ENCODE measurements around the gene TPPP2.
"Not testable (repeated sequence)": the region's sequence is repeated elsewhere in the genome, so short reads cannot be mapped to it uniquely, and the experiment has no call there.

Gene TPPP2

DNA sequence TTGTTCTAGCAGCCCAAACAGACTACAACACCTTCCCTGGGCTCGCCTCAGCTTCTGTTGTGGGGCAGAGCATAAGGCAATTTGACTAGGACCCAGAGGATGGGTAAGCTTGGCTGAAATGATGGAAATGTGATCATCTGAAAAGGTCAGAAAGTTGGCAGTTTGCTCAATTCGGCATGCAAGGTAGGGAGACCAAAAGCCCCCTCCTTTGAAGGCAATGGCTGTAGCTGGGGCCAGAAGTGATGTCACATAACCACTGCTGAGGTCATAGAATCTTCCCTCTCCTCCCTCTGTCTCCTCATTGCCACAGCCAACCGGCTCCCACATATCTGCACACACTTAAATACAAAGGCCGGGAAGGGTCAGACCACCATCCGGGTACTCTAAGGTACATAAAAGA, at the start of gene TPPP2:
TPPP2 (plus strand) TSS at position 301 of the 400 bp plus-strand sequence. CDS start 365 bp downstream, outside the sequence.
- DNase-seq (ENCODE audit: low read depth in 1 of 2, low spot score in 1 of 2) = no peak

DNA sequence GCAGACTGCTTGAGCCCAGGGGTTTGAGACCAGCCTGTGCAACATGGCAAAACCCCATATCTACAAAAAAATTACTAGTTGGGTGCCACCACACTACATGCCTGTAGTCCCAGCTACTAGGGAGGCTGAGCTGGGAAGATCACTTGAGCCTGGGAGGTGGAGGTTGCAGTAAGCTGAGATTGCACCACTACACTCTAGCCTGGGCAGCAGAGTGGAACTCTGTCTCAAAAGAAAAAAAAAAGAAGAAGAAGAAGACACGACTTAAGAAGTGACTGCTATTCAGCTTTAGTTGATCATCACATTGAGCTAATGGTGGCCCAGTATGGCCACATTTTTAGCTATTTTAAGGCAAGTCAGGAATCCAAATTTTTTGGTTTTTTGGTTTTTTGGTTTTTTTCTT, 49.1 kb upstream of the TPPP2 start:
- no peak for DNase-seq (ENCODE audit: low read depth in 1 of 2, low spot score in 1 of 2)

DNA sequence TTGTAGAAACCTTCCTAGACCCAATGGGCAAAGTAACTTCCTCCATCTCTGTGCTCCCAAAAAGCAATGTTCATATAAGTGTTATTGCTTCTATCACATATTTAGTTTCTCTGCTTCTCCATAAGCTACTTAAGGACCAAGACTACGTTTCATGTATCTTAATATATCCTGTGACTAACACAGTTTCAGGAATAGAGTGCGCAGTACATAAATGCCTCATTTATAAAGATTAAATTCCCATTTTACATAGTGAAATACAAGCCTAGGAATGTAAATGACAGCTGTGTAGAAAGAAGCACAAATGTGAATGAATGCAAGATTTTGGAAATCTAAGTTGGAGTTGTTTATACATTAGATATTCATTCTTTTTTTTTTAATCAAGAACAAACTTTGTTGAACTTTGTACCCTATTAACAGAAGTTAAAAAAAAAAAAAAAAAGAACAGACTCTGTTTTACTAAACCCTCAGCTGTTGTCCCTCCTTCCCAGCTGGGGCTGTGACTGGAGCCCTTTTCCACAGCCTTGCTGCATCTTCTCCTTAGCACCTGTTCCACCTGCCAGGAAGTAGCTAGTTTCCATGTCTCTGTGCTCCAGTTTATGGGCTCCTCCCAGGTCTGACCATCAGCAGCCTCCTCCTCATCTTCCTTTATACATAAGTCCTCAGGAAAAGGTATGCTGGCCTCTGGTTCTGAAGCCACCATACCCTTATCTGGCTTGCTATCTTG, 47.2 kb upstream of the TPPP2 start:
- no peak for DNase-seq (ENCODE audit: low read depth in 1 of 2, low spot score in 1 of 2)

DNA sequence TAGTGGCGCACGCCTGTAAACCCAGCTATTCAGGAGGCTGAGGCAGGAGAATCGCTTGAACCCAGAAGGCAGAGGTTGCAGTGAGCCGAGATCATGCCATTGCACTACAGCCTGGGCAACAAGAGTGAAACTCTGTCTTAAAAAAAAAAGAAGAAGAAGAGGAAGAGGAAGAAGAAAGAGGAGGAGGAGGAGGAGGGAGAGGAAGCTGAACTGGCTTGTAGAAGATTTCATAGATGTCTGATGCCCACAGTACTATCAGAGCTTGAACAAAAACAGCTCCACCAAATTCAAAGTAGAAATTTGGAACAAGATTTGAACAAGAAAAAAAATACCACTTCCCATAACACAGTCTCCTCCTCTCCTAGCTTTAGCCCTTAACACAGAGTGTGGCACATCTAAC, 44.4 kb upstream of the TPPP2 start:
- DNase-seq (ENCODE audit: low read depth in 1 of 2, low spot score in 1 of 2) = not testable (repeated sequence)

DNA sequence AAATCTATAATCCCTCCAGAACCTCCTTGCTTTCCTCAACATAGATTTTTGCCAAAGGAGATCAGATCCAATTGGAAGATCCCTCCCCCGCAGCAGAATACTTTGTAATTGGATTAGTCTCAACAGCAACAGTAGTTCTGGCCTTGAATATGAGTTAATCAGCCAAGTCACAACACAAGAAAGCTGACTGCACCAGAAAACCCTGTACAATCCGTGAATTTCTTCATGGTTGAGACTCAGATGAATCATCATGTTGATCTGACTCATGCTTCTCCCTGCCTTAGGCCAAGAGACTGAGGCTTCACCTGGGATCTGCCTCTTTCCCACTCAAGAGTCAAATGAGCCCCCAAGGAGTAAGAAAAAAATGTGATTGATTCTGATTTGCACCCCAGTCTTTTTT, 43.2 kb upstream of the TPPP2 start:
- no peak for DNase-seq (ENCODE audit: low read depth in 1 of 2, low spot score in 1 of 2)

DNA sequence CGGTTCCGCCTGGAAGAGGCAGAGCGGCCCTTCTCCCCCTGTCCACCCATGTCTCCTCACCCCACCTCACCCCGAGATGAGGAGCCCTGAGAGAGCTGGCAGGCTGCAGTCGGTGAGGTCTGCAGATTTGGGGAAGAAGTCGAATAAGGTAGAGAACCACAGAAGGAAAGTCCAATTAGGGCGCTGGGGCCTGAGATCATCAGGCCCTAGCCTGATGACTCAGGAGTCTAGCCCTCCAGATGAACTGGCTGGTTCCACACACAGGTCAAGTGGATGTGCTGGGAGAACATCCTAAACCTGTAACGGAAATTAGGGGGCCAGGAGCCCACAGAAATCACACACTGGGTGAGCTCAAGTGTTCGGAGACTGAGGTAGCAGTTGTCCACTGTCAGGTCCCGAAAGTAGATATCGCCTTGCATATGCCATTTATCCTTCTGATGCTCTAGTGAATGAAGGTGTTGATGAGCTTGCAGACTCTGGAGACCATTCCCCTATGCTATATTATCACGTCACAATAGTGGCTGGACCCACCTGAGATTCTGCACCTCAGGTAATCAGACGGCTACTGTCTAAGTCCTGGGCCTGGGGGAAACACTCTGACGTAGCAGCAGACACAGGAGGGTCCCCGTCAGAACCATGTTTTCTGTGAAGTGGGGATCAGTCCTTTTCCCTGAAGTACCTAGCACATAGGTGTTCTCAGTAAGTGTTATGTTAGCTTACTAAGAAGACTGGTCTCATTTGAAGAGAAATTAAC, 41.1 kb upstream of the TPPP2 start:
- no peak for DNase-seq (ENCODE audit: low read depth in 1 of 2, low spot score in 1 of 2)

DNA sequence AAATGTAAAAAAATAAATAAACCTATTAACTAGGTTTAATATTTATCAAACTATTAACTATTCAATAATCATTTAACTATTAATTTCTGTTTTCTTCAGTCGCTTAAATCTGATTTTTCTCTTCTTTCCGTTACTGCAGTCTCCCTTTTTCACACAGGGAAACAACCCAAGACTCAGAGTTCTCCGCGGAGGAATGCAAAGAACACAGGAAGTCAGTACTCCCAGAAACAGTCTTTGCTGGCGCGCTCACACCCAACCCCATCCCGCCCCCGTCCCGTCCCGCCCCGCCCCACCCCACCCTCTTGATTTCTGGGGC, 40.6 kb upstream of the TPPP2 start:
- DNase-seq (ENCODE audit: low read depth in 1 of 2, low spot score in 1 of 2) = no peak

DNA sequence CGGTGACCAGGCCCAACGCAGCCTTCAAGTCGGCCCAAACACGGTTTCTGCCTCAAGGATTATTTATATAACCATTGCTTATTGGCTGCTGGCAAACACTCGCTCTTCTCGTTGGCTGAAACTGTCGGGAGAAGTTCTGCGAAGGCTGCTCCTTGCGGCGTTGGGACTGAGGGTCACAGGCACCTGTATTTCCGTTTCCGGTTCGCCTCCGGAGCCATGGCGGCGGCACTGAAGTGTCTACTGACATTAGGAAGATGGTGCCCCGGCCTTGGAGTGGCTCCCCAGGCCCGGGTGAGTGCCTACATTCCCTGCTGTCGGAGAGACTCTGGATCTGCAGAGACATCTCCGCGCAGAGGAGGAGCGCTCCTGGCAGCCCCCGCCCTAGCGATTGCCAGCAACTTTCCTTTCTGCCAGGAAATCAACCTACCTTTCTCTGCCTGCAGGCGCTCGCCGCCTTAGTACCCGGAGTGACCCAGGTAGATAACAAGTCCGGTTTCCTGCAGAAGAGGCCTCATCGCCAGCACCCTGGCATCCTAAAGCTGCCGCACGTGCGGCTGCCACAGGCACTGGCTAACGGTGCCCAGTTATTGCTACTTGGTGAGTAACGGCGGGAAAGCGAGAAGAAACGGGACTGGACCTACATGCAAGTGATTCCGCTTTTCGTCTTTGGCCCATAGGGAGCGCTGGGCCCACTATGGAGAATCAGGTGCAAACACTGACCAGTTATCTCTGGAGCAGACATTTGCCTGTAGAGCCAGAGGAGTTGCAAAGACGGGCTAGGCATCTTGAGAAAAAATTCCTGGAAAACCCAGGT, 40.0 kb upstream of the TPPP2 start, which contains the start of gene METTL17:
METTL17 (plus strand) TSS at position 194 of the 814 bp plus-strand sequence; CDS start at position 217, 23 bp downstream.
- DNase-seq (ENCODE audit: low read depth in 1 of 2, low spot score in 1 of 2) = peak; percentile 73 to 85

DNA sequence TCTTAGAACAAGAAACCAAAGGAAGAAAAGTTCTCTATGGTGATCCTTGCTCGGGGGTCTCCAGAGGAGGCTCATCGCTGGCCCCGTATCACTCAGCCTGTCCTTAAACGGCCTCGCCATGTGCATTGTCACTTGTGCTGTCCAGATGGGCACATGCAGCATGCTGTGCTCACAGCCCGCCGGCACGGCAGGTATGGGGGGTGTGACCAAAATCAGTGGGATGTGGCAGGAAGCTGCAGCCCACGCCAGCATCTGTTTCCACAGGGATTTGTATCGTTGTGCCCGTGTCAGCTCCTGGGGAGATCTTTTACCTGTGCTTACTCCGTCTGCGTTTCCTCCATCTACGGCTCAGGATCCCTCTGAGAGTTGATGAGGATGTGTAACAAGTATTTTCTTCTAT, 33.5 kb upstream of the TPPP2 start:
- DNase-seq (ENCODE audit: low read depth in 1 of 2, low spot score in 1 of 2) = no peak

DNA sequence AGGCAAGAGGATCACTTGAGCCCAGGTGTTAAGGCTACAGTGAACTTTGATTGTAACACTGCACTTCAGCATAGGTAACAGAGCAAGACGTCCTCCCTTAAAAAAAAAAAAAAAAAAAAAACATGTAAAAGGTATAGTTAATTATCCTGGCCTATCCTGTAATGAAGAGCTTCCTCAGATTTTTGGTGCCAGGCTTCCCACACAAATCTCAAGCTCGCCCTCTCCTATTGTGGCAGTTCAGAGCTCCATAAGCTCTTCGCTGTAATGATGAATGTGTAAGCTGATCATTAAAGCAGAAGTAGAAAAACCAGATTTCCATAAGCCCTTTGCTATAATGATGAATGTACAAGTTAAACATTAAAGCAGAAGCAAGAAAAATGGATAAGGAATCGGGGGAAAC, 32.9 kb upstream of the TPPP2 start:
- DNase-seq (ENCODE audit: low read depth in 1 of 2, low spot score in 1 of 2) = no peak

DNA sequence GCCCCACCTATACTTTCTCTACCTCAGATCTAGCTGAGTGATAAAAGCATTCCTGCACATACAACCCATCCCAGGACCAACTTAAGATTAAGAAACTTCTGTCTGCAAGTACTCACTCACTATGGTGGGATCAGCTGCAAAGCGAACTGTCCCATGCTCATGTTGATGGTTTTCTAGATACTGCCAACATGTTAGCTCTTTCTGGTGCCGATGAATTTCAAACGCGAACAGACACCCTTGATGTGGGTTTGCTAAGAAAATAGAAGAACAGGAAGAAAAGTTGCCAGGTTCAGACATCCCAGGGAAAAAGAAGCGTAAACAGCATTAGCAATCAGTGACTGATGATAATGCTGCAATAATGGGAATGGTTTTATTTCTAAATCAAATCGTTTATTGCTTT, 32.5 kb upstream of the TPPP2 start:
- DNase-seq (ENCODE audit: low read depth in 1 of 2, low spot score in 1 of 2) = no peak

DNA sequence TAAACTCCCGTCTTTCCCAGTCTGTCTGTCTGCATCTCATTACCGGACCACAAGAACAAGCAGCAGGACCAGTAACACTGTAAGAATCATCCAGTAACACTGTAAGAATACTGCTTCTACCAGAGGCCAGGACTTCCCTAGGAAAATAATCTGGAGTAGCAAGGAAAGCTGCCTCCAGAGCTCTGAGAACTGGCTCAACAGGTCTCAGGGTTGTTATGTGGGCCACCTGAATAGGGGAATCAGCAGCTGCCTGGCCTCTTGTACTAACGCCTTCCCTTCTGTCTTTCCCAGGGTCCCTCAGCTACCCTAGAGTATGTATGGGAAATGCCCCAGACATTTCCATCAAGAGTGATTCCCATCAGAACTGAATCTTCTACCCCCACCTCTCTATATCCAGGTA, 31.9 kb upstream of the TPPP2 start:
- no peak for DNase-seq (ENCODE audit: low read depth in 1 of 2, low spot score in 1 of 2)

DNA sequence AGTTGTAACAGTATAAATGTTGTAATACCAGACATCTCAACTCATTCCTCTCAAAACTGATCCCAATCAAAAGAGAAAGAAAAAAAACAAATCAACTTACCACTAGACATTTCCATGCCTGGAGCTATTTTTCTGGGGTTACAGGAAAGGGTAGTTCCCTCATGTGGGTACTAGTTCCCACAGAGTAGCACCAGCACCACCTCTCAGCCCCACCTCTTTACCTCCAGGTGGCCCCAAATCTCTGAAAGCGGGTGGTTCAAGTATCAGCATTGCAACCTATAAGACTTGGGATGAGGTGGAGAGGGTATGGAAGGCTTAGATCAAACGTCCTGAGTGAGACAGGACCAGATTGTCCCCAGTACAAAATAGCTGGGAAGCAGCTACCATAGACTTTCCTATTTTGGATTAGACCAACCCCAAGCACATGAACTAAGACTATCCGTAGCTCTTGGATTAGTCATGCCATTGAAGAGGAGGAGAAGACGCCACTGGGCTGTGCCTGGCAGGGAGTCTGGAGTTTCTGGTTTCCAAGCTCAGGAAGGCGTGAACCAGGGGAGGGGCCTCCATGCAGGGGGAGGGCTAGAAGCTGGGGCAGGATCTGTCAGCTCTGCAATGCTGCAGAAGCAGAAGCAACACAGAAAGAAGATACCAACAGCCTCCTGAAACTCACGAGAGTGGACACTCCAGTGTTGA, 31.2 kb upstream of the TPPP2 start, which contains the start of gene SLC39A2:
SLC39A2 (plus strand) TSS at position 620 of the 693 bp plus-strand sequence. CDS start 154 bp downstream, outside the sequence.
- DNase-seq (ENCODE audit: low read depth in 1 of 2, low spot score in 1 of 2) = no peak

DNA sequence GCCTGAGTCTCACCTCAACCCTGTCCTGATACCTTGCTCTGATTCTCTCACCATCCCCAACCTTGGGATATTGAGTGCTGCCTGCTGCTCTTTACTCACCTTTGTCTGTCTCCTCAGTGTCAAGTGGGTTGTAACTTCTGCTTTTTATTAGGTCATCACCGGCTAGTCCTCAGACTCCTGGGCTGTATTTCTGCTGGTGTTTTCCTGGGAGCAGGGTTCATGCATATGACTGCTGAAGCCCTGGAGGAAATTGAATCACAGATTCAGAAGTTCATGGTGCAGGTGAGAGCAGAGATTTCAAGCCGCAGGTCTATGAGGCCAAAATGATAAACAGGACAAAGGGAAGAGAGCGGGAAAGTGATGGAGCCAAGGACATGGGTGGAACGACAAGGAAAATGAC, 30.4 kb upstream of the TPPP2 start:
- DNase-seq (ENCODE audit: low read depth in 1 of 2, low spot score in 1 of 2) = no peak

DNA sequence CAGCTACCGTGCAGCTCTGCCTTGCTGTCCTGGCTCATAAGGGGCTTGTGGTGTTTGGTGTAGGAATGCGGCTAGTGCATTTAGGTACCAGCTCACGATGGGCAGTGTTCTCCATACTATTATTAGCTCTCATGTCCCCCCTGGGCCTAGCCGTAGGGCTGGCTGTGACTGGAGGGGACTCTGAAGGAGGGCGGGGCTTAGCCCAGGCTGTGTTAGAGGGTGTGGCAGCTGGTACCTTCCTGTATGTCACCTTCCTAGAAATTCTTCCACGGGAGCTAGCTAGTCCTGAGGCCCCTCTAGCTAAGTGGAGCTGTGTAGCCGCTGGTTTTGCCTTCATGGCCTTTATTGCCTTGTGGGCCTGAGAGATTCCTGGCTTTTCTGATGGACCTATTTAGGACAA, 28.8 kb upstream of the TPPP2 start:
- no peak for DNase-seq (ENCODE audit: low read depth in 1 of 2, low spot score in 1 of 2)

DNA sequence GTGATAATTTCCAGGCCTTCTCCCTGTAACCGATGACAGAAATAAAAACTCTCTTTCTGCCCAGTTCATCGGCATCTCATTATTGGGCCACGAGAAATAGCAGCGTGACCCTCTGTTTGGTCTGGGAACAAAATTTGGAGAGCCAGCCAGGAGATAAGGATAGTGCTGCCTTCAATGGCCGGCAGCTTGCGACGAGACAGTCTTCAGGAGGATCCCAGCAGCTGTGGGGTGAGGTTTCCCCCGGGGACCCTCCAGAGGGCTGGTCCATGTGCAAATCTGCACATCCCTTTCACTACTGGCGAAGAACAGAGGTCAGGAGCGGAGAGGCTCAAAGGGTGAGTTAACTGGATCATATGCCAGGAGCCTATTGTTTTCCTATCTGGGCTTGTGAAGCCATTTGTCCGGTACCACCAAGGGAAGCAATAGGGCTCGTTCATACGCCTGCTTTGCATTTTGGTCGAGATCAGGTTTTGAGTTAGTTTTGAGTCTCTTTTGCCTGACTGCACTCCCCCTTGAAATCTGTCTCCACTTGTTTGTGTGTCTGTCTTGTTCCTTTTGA, 26.1 kb upstream of the TPPP2 start:
- no peak for DNase-seq (ENCODE audit: low read depth in 1 of 2, low spot score in 1 of 2)

DNA sequence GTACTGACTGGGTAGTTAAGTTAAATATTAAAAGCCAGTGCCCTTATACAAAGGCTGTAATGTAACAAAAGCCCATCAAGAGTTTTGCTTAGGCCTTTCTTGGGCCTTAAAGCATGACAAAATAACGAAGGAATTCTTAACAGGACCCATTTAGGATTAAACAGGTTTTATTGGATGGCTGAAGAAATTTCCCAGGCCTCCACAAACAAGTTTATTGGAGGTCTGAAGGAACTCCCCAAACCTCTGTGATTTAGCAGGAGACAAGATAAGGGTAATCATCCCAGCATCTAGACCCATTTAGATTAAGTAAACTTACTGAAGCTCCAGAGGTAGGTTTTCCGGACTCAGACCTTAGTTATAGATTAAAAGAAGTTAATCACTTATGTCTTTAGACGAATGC, 20.3 kb upstream of the TPPP2 start:
- DNase-seq (ENCODE audit: low read depth in 1 of 2, low spot score in 1 of 2) = not testable (repeated sequence)

DNA sequence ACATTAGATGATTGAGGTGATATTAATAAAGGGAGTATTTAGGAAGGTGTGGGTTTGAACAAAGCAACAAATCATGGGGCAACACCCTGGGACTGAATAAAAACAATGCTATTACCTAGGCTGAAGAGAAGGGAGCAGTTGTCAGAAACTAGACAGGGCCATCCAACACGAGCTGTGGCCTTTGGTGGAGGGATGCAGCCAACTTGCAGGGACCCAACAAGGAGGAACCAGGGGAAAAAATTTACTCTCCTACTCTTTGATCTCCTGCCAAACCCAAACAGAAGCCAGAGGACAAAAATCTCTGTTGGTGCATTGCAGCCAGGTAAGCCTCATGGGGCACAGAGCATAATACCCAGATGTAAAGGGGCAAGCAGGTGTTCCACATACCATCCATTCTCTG, 18.9 kb upstream of the TPPP2 start:
- DNase-seq (ENCODE audit: low read depth in 1 of 2, low spot score in 1 of 2) = no peak

DNA sequence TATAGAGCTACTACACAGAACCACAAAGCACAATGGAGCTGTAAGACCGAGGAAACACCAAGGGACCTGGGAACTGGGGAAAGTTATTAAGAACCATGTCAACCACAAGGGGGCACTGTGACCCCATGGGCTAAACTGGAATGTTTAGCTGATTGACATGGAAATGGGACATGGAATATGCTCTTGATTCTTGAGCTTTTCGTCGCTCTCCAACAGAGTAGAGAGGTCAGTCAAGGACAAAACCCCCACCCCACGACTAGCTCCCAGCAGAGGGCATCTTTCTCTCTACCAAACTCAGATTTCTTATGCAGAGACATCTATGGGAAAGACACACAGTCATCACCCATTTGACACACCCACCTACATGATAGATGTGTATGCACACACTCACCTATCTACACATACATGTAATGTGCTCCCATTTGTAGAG, 15.2 kb upstream of the TPPP2 start:
- peak; percentile 72 to 81 for DNase-seq (ENCODE audit: low read depth in 1 of 2, low spot score in 1 of 2)

DNA sequence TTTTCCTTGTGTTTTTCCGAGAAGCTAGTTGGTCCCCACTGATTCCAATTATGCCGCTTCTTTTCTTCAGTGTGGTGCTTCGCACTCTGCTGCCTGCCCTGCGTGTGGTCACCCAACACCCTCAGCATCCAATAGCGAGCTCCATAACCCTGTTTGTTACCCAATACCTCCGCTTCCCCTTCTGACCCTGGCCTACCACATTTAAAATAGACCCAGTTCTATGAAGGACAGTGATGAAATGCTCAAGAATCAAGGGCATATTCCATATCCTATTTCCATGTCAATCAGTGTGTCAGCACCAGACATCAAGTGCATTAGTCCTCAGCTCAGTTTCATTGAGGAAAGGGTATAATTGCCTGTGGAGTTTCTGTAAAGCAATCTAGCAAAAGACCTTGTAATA, 14.7 kb upstream of the TPPP2 start:
- DNase-seq (ENCODE audit: low read depth in 1 of 2, low spot score in 1 of 2) = no peak
